ENCODE results near the gene FAM171A2. TPM values are rescaled to one million over a fixed set of nuclear protein-coding genes. Genes with fewer than 3 reads are reported as not detected.

Gene FAM171A2
- under 1 TPM; 0.33 to 0.35 TPM for total RNA-seq
- 0.28 TPM for polyA plus RNA-seq

DNA sequence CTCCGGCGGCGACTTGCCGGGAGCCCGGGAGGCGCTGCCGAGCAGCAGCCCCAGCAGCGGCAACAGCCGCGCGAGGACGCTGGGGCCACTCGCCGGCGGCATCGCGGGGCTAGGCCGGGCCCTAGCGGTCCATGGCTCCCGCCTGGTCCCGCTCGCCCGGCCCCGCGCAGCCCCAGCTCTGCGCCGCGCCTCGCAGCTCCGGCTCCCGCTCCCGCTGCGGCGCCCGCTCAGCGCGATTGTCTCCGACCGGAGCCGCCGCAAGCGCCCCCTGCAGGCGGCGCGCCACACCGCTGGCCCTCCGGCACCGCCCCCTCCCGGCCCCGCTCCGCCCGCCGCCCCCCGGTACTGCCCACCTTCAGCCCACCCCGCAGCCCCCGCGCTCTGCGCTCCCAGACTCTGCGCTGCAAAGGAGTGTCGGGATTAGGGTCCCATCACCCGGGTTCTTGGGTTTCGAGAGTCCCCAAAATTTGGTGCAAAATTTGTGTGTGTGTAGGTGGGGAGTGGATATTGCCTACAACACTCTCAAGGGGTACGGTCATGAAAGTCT is at the start of gene FAM171A2:
Gene FAM171A2 (minus strand): TSS at position 241 of the 547 bp plus-strand sequence. CDS start 139 bp downstream, at position 102.
- H3K36me3 Mint-ChIP-seq = no peaks in the 10 kb centered on the region
- peak within 1 kb of the TSS in 2 of 8 donors; percentile 56 to 78 for H3K27ac Mint-ChIP-seq
- H3K36me3 ChIP-seq (ENCODE audit: insufficient read depth, low read length) = no peaks in the 10 kb centered on the region
- no peaks in the 10 kb centered on the region for H3K4me1 ChIP-seq (ENCODE audit: insufficient read depth, low read length)
- H3K27me3 Mint-ChIP-seq = peaks cover 26 to 45% of the 10 kb centered on the region in 2 donors
- H3K9me3 ChIP-seq (ENCODE audit: low read length) = no peaks in the 10 kb centered on the region
- no peaks in the 10 kb centered on the region for H3K9me3 Mint-ChIP-seq
- no peaks in the 10 kb centered on the region for H3K27me3 ChIP-seq (ENCODE audit: insufficient read depth, low read length, poor library complexity, severe bottlenecking)
- ChIA-PET POLR2A (interaction anchor here (0.5 to 1.7 kb wide), 2 partner anchors 10 to 68 kb away, joined by 3 to 15 read pairs; no protein-coding TSS in a partner anchor), CTCF (interaction anchor here (0.6 to 5.6 kb wide), 12 partner anchors 9 to 1045 kb away, joined by 3 to 31 read pairs (median 4); partner anchors contain the start of genes GRN and ITGA2B)
- H3K4me3 ChIP-seq (ENCODE audit: low read length) = peak within 1 kb of the TSS; percentile 53
- peak; percentile 61 to 76 (median 64) for DNase-seq
- peak within 1 kb of the TSS; percentile 43 for H3K27ac ChIP-seq (ENCODE audit: low read depth, low read length)
- H3K4me3 Mint-ChIP-seq = peak within 1 kb of the TSS; percentile 20 to 88 (median 79)
- peaks cover 0 to 7% (median 3%) of the 10 kb centered on the region in 3 donors for H3K4me1 Mint-ChIP-seq

- peaks cover 3 to 8% (median 6%) of the 10 kb centered on the region in 3 donors for H3K4me1 Mint-ChIP-seq
- H3K9me3 Mint-ChIP-seq = no peaks in the 10 kb centered on the region
- Histone ChIP-seq H3K36me3 (ENCODE audit: insufficient read depth, low read length) (peaks cover 7% of the 10 kb centered on the region), H3K27ac (ENCODE audit: low read depth, low read length) (no peak overlapping the region), H3K4me3 (ENCODE audit: low read length) (no peak overlapping the region), H3K27me3 (ENCODE audit: insufficient read depth, low read length, poor library complexity, severe bottlenecking) (no peaks in the 10 kb centered on the region), H3K4me1 (ENCODE audit: insufficient read depth, low read length) (no peaks in the 10 kb centered on the region), H3K9me3 (ENCODE audit: low read length) (no peaks in the 10 kb centered on the region)
- CTCF ChIA-PET = no interaction called here
- peaks cover 4 to 47% (median 7%) of the 10 kb centered on the region in 3 donors for H3K36me3 Mint-ChIP-seq
- DNase-seq = no peak
- no peaks in the 10 kb centered on the region for H3K27me3 Mint-ChIP-seq
- POLR2A ChIA-PET = no interaction called here
- H3K4me3 Mint-ChIP-seq = no peak overlapping the region
- peak overlapping the region in 1 of 8 donors; percentile 47 for H3K27ac Mint-ChIP-seq
Measured at GRCh38 chr17:44409309-44410028, 45.8 kb upstream of the FAM171A2 start.

DNA sequence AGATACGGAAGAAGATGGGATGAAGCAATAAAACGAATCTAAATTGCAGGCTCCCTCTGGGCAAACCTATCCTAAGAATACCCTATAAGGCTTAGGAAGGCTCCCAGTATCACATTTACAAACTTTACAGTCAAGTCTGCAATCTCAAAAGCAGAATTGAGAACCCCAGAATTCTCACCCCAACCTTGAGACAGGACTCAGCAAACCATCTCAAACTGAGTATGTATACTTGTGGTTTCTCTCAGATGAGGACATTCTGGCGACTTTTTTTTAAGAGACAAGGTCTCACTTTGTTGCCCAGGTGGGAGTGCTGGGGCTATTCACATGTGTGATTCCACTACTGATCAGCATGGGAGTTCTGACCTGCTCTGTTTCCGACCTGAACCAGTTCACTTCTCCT is 45.1 kb upstream of the FAM171A2 start:
- peaks cover 3 to 8% (median 6%) of the 10 kb centered on the region in 3 donors for H3K4me1 Mint-ChIP-seq
- POLR2A ChIA-PET = no interaction called here
- CTCF ChIA-PET = no interaction called here

GRCh38 chr17:44402564-44403172 is 39.0 kb upstream of the FAM171A2 start:
- Histone ChIP-seq H3K9me3 (ENCODE audit: low read length) (no peaks in the 10 kb centered on the region), H3K4me3 (ENCODE audit: low read length) (no peak overlapping the region), H3K4me1 (ENCODE audit: insufficient read depth, low read length) (no peaks in the 10 kb centered on the region), H3K27ac (ENCODE audit: low read depth, low read length) (no peak overlapping the region), H3K27me3 (ENCODE audit: insufficient read depth, low read length, poor library complexity, severe bottlenecking) (no peaks in the 10 kb centered on the region), H3K36me3 (ENCODE audit: insufficient read depth, low read length) (peaks cover 10% of the 10 kb centered on the region)
- H3K4me3 Mint-ChIP-seq = no peak overlapping the region
- no peak overlapping the region for H3K27ac Mint-ChIP-seq
- H3K4me1 Mint-ChIP-seq = peaks cover 0 to 4% (median 2%) of the 10 kb centered on the region in 3 donors
- no peak for DNase-seq
- H3K9me3 Mint-ChIP-seq = no peaks in the 10 kb centered on the region
- CTCF ChIA-PET = no interaction called here
- no peaks in the 10 kb centered on the region for H3K27me3 Mint-ChIP-seq
- POLR2A ChIA-PET = no interaction called here
- H3K36me3 Mint-ChIP-seq = peaks cover 4 to 80% (median 17%) of the 10 kb centered on the region in 3 donors

More for the DNA sequence above, 45.1 kb upstream of the FAM171A2 start:
- no peak for DNase-seq
- Histone ChIP-seq H3K4me1 (ENCODE audit: insufficient read depth, low read length) (no peaks in the 10 kb centered on the region), H3K36me3 (ENCODE audit: insufficient read depth, low read length) (peaks cover 7% of the 10 kb centered on the region), H3K27me3 (ENCODE audit: insufficient read depth, low read length, poor library complexity, severe bottlenecking) (no peaks in the 10 kb centered on the region), H3K4me3 (ENCODE audit: low read length) (no peak overlapping the region), H3K9me3 (ENCODE audit: low read length) (no peaks in the 10 kb centered on the region), H3K27ac (ENCODE audit: low read depth, low read length) (no peak overlapping the region)
- H3K27ac Mint-ChIP-seq = peak overlapping the region in 1 of 8 donors; percentile 47
- H3K36me3 Mint-ChIP-seq = peaks cover 4 to 51% (median 7%) of the 10 kb centered on the region in 3 donors
- no peaks in the 10 kb centered on the region for H3K27me3 Mint-ChIP-seq
- H3K4me3 Mint-ChIP-seq = no peak overlapping the region
- H3K9me3 Mint-ChIP-seq = no peaks in the 10 kb centered on the region

DNA sequence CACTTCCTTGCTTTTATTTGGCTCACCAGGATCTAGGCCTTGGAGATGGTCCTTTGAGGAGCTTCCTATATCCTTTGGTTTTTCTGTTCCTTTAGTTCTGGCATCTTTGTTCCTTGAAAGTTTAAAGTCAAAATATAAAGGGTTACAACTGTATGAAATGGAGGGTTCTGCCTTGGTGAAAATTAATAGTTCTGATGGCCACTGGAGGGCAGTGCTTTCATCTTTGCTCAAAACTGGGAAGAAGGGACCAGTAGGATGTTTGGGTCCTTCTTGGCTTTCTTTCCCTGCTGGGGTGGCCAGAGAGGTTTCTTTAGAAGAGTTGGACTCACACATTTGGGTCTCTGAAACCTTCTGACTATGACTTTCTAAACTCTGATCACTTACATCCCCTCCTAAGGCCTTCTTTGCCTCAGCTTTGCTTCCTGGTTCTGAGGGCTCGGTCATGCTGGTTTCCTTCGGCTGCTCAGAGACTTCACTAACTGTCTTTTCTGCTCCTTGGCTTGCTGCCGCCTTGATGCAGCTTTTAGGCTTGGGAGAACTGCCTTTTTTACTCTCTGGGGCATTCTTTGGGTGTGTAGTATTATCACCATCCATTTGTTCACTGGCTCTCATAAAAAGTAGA is 36.7 kb upstream of the FAM171A2 start:
- no peaks in the 10 kb centered on the region for H3K27me3 ChIP-seq (ENCODE audit: insufficient read depth, low read length, poor library complexity, severe bottlenecking)
- H3K36me3 Mint-ChIP-seq = peaks cover 4 to 80% (median 20%) of the 10 kb centered on the region in 3 donors
- no peaks in the 10 kb centered on the region for H3K9me3 Mint-ChIP-seq
- DNase-seq = no peak
- no peaks in the 10 kb centered on the region for H3K27me3 Mint-ChIP-seq
- H3K4me3 ChIP-seq (ENCODE audit: low read length) = no peak overlapping the region
- no peaks in the 10 kb centered on the region for H3K4me1 ChIP-seq (ENCODE audit: insufficient read depth, low read length)
- no peak overlapping the region for H3K27ac ChIP-seq (ENCODE audit: low read depth, low read length)
- H3K27ac Mint-ChIP-seq = peak overlapping the region in 1 of 8 donors; percentile 41
- POLR2A ChIA-PET = no interaction called here
- H3K9me3 ChIP-seq (ENCODE audit: low read length) = no peaks in the 10 kb centered on the region
- CTCF ChIA-PET = no interaction called here
- H3K4me3 Mint-ChIP-seq = no peak overlapping the region
- H3K36me3 ChIP-seq (ENCODE audit: insufficient read depth, low read length) = peaks cover 4% of the 10 kb centered on the region
- H3K4me1 Mint-ChIP-seq = peaks cover 0 to 2% (median 0%) of the 10 kb centered on the region in 3 donors

- peak overlapping the region in 2 of 8 donors; percentile 27 to 43 for H3K27ac Mint-ChIP-seq
- DNase-seq = no peak
Measured at GRCh38 chr17:44398692-44399691, 35.3 kb upstream of the FAM171A2 start.

More at GRCh38 chr17:44398692-44399691, 35.3 kb upstream of the FAM171A2 start:
- Mint-ChIP-seq H3K27me3 (no peaks in the 10 kb centered on the region), H3K4me1 (peaks cover 0 to 2% (median 0%) of the 10 kb centered on the region in 3 donors), H3K36me3 (peaks cover 0 to 72% (median 18%) of the 10 kb centered on the region in 3 donors), H3K4me3 (no peak overlapping the region), H3K9me3 (no peaks in the 10 kb centered on the region)
- H3K4me3 ChIP-seq (ENCODE audit: low read length) = no peak overlapping the region
- no peaks in the 10 kb centered on the region for H3K27me3 ChIP-seq (ENCODE audit: insufficient read depth, low read length, poor library complexity, severe bottlenecking)
- H3K9me3 ChIP-seq (ENCODE audit: low read length) = no peaks in the 10 kb centered on the region
- peaks cover 4% of the 10 kb centered on the region for H3K36me3 ChIP-seq (ENCODE audit: insufficient read depth, low read length)
- ChIA-PET POLR2A (interaction anchor here (0.8 kb wide), 1 partner anchor 1038 kb away, joined by 3 read pairs; no protein-coding TSS in a partner anchor), CTCF (interaction anchor here (0.7 kb wide), 1 partner anchor 29 kb away, joined by 3 read pairs; no protein-coding TSS in a partner anchor)
- H3K4me1 ChIP-seq (ENCODE audit: insufficient read depth, low read length) = no peaks in the 10 kb centered on the region
- no peak overlapping the region for H3K27ac ChIP-seq (ENCODE audit: low read depth, low read length)
